NCI-H1048 (cell line): Measurements from ENCODE around the gene RAB6B.

Experiments used
- DNase-seq: peaks from one replicate; lab custom pipeline; 2025; lab: John Stamatoyannopoulos, UW

The RAB6B gene

GRCh38 chr3:133894353-133895207 is 1.1 kb downstream of the RAB6B start:
- no peak for DNase-seq

GRCh38 chr3:133893683-133894352 is 1.9 kb downstream of the RAB6B start:
- no peak for DNase-seq

GRCh38 chr3:133892541-133893231 is 3.0 kb downstream of the RAB6B start:
- no peak for DNase-seq

GRCh38 chr3:133891662-133892378 is 3.9 kb downstream of the RAB6B start:
- no peak for DNase-seq

- DNase-seq: no peak
Measured at GRCh38 chr3:133890972-133891644, 4.6 kb downstream of the RAB6B start.

- DNase-seq: no peak
Measured at GRCh38 chr3:133890037-133890436, 5.6 kb downstream of the RAB6B start.

- no peak for DNase-seq
Measured at GRCh38 chr3:133888726-133889340, 6.8 kb downstream of the RAB6B start.

GRCh38 chr3:133887803-133888703 is 7.6 kb downstream of the RAB6B start:
- no peak for DNase-seq

GRCh38 chr3:133887074-133887802 is 8.4 kb downstream of the RAB6B start:
- no peak for DNase-seq

- no peak for DNase-seq
Measured at GRCh38 chr3:133886031-133886722, 9.5 kb downstream of the RAB6B start.

GRCh38 chr3:133884887-133885711 is 10.6 kb downstream of the RAB6B start:
- DNase-seq: no peak

- DNase-seq: no peak
Measured at GRCh38 chr3:133884054-133884886, 11.4 kb downstream of the RAB6B start.

GRCh38 chr3:133883641-133884040 is 12.0 kb downstream of the RAB6B start:
- no peak for DNase-seq

GRCh38 chr3:133882986-133883586 is 12.6 kb downstream of the RAB6B start:
- DNase-seq: no peak

- DNase-seq: no peak
Measured at GRCh38 chr3:133881939-133882825, 13.5 kb downstream of the RAB6B start.
